Measurements from ENCODE around the gene FAM185A. TPM values are rescaled to one million over a fixed set of nuclear protein-coding genes. Genes with fewer than 3 reads are reported as not detected.
"Not testable (repeated sequence)": the region's sequence is repeated elsewhere in the genome, so short reads cannot be mapped to it uniquely, and the experiment has no call there.

Gene FAM185A
- total RNA-seq, 6 experiments from 2014 or later = 3.8 to 5.6 (median 4.3) TPM

GRCh38 chr7:102745494-102746288, 3.1 kb upstream of the FAM185A start:
- not testable (repeated sequence) for H3K27me3 Mint-ChIP-seq (ENCODE audit: insufficient read depth); H3K36me3 Mint-ChIP-seq (ENCODE audit: low read depth); H3K4me3 Mint-ChIP-seq; H3K27ac Mint-ChIP-seq; DNase-seq; H3K9me3 Mint-ChIP-seq
- peak; percentile 52 for TF ChIP-seq CTCF (IDR thresholded peaks at IDR 0.05)
- peaks cover 39% of the 10 kb centered on the region for H3K4me1 Mint-ChIP-seq (ENCODE audit: low read depth)

- H3K9me3 Mint-ChIP-seq; H3K27me3 Mint-ChIP-seq (ENCODE audit: insufficient read depth); DNase-seq; H3K36me3 Mint-ChIP-seq (ENCODE audit: low read depth): not testable (repeated sequence)
- Mint-ChIP-seq H3K4me1 (ENCODE audit: low read depth) (peaks cover 18% of the 10 kb centered on the region), H3K4me3 (peak overlapping the region; percentile 92), H3K27ac (peak overlapping the region; percentile 24; the same call in 1 of the 2 replicates)
Measured at GRCh38 chr7:102749445-102749786, 617 bp downstream of the FAM185A start.

- H3K36me3 Mint-ChIP-seq (ENCODE audit: low read depth); H3K27ac Mint-ChIP-seq; H3K4me3 Mint-ChIP-seq; H3K9me3 Mint-ChIP-seq; H3K27me3 Mint-ChIP-seq (ENCODE audit: insufficient read depth): not testable (repeated sequence)
- H3K4me1 Mint-ChIP-seq (ENCODE audit: low read depth) = peaks cover 13% of the 10 kb centered on the region
- peak; percentile 16 for DNase-seq
- peak; percentile 72 for TF ChIP-seq CTCF (IDR thresholded peaks at IDR 0.05)
Measured at GRCh38 chr7:102758227-102758626, 9.4 kb downstream of the FAM185A start.

GRCh38 chr7:102759934-102760333, 11.1 kb downstream of the FAM185A start:
- peaks cover 19% of the 10 kb centered on the region for H3K4me1 Mint-ChIP-seq (ENCODE audit: low read depth)
- not testable (repeated sequence) for H3K27me3 Mint-ChIP-seq (ENCODE audit: insufficient read depth); DNase-seq; H3K9me3 Mint-ChIP-seq; H3K4me3 Mint-ChIP-seq; H3K27ac Mint-ChIP-seq; H3K36me3 Mint-ChIP-seq (ENCODE audit: low read depth)

GRCh38 chr7:102761234-102761633, 12.4 kb downstream of the FAM185A start:
- H3K36me3 Mint-ChIP-seq (ENCODE audit: low read depth); H3K9me3 Mint-ChIP-seq; H3K27me3 Mint-ChIP-seq (ENCODE audit: insufficient read depth); H3K27ac Mint-ChIP-seq; H3K4me3 Mint-ChIP-seq; DNase-seq: not testable (repeated sequence)
- peaks cover 19% of the 10 kb centered on the region for H3K4me1 Mint-ChIP-seq (ENCODE audit: low read depth)

GRCh38 chr7:102763295-102763905, 14.6 kb downstream of the FAM185A start:
- H3K27ac Mint-ChIP-seq; H3K9me3 Mint-ChIP-seq; H3K36me3 Mint-ChIP-seq (ENCODE audit: low read depth); H3K27me3 Mint-ChIP-seq (ENCODE audit: insufficient read depth); DNase-seq; H3K4me3 Mint-ChIP-seq: not testable (repeated sequence)
- H3K4me1 Mint-ChIP-seq (ENCODE audit: low read depth) = peaks cover 19% of the 10 kb centered on the region

GRCh38 chr7:102769657-102770192, 20.9 kb downstream of the FAM185A start:
- H3K4me1 Mint-ChIP-seq (ENCODE audit: low read depth); H3K9me3 Mint-ChIP-seq; H3K27me3 Mint-ChIP-seq (ENCODE audit: insufficient read depth); H3K27ac Mint-ChIP-seq; H3K4me3 Mint-ChIP-seq; H3K36me3 Mint-ChIP-seq (ENCODE audit: low read depth); DNase-seq: not testable (repeated sequence)

GRCh38 chr7:102770467-102770866, 21.7 kb downstream of the FAM185A start:
- H3K27me3 Mint-ChIP-seq (ENCODE audit: insufficient read depth); H3K4me3 Mint-ChIP-seq; DNase-seq; H3K27ac Mint-ChIP-seq; H3K9me3 Mint-ChIP-seq; H3K36me3 Mint-ChIP-seq (ENCODE audit: low read depth); H3K4me1 Mint-ChIP-seq (ENCODE audit: low read depth): not testable (repeated sequence)

- H3K36me3 Mint-ChIP-seq (ENCODE audit: low read depth); DNase-seq; H3K27ac Mint-ChIP-seq; H3K4me3 Mint-ChIP-seq; H3K27me3 Mint-ChIP-seq (ENCODE audit: insufficient read depth); H3K9me3 Mint-ChIP-seq; H3K4me1 Mint-ChIP-seq (ENCODE audit: low read depth): not testable (repeated sequence)
Measured at GRCh38 chr7:102776217-102776616, 27.4 kb downstream of the FAM185A start.

GRCh38 chr7:102778663-102779062, 29.9 kb downstream of the FAM185A start:
- DNase-seq; H3K36me3 Mint-ChIP-seq (ENCODE audit: low read depth): not testable (repeated sequence)

GRCh38 chr7:102780926-102781325, 32.1 kb downstream of the FAM185A start:
- not testable (repeated sequence) for H3K4me1 Mint-ChIP-seq (ENCODE audit: low read depth); H3K27me3 Mint-ChIP-seq (ENCODE audit: insufficient read depth); H3K27ac Mint-ChIP-seq; H3K9me3 Mint-ChIP-seq; H3K36me3 Mint-ChIP-seq (ENCODE audit: low read depth); DNase-seq; H3K4me3 Mint-ChIP-seq

More at GRCh38 chr7:102778663-102779062, 29.9 kb downstream of the FAM185A start:
- H3K27ac Mint-ChIP-seq; H3K4me1 Mint-ChIP-seq (ENCODE audit: low read depth); H3K9me3 Mint-ChIP-seq; H3K4me3 Mint-ChIP-seq; H3K27me3 Mint-ChIP-seq (ENCODE audit: insufficient read depth): not testable (repeated sequence)

GRCh38 chr7:102788770-102789169, 40.0 kb downstream of the FAM185A start:
- not testable (repeated sequence) for DNase-seq; H3K27me3 Mint-ChIP-seq (ENCODE audit: insufficient read depth); H3K4me3 Mint-ChIP-seq; H3K36me3 Mint-ChIP-seq (ENCODE audit: low read depth); H3K27ac Mint-ChIP-seq; H3K4me1 Mint-ChIP-seq (ENCODE audit: low read depth); H3K9me3 Mint-ChIP-seq

All from HFFc6 (cell line).